Middle frontal gyrus (tissue), 1 donor: ENCODE data around the gene FAM180A.
"Not testable (repeated sequence)": the region's sequence is repeated elsewhere in the genome, so short reads cannot be mapped to it uniquely, and the experiment has no call there.

Experiments used
- DNase-seq: peaks from one replicate; pipeline ENCODE4 v3.0.0-alpha.2; 2015; ENCODE audit warnings: low spot score; ENCODE audit errors: extremely low spot score

FAM180A gene

DNA sequence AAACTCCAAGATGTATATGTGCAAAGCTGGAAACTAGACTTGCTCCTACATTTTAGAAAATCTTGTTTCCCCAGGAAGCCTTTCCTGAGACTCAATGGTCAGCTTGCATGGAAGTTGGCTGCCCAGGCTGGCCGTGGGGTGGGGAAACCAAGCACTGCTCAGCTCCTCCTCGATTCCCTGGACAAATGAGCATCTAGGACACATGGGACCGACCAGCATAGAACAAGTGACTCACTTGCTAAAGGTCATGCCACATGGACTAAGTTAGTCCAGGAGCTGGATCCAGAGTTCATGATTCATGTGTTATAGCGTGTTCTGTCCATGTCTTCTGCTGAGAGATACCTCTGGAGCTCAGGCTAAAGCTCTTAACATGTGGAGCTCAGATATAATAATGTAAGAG, 6.2 kb downstream of the FAM180A start:
- no peak for DNase-seq

- DNase-seq: no peak
Measured at GRCh38 chr7:135741905-135742304, 6.7 kb downstream of the FAM180A start.

GRCh38 chr7:135740889-135741288, 7.7 kb downstream of the FAM180A start:
- DNase-seq: no peak

GRCh38 chr7:135737306-135737647, 11.3 kb downstream of the FAM180A start:
- not testable (repeated sequence) for DNase-seq

- no peak for DNase-seq
Measured at GRCh38 chr7:135736586-135737305, 11.9 kb downstream of the FAM180A start.

DNA sequence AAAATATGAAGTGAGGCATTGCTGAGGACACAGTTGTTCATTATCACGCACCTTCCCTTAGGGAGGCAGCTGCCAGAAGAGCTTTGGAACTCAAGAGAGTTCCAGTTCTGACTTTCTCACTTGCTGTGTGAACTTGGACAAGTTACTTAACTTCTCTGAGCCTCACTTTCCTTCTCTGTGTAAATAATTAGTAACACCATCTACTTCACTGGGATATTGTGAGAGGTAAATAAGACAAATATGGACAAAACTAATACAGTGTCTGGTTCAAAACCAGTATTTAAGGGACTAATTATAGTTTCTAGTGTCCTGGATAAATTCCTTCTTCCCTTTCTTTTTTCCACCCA, 14.3 kb downstream of the FAM180A start:
- no peak for DNase-seq

DNA sequence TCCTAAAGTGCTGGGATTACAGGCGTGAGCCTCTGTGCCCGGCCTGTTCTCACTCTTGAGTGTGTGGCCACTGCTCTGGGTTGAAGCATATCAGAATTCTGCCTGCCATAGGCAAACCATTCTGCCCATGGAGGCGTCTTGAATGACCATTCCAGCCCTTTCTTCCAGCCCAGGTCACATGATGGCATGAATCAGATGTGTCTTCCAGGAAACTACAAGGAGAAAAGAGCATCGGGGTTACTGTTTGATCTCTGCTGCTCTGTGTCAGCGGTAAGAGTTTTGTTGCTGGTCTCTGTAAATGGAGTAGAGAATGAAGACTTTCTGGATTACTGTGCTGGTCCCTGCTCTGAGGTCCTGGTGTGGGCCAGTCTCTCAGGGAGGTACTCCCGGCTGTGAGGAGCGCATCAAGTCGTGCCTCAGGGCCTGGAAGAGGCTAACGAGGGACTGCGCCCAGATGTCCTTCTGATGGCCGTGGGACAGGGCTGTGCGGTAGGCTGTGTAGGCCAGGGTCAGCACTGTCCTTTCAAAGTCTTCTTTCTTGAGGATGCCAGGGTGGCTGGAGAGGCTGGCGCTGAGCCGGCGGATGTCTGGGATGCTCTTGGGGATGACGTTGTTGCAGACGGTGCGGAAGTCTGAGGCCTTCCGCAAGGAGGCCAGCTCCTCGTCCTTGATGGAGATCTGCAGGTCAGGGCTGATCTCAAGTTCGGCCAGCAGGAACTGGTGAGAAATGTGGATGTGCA, 14.8 kb downstream of the FAM180A start:
- no peak for DNase-seq

DNA sequence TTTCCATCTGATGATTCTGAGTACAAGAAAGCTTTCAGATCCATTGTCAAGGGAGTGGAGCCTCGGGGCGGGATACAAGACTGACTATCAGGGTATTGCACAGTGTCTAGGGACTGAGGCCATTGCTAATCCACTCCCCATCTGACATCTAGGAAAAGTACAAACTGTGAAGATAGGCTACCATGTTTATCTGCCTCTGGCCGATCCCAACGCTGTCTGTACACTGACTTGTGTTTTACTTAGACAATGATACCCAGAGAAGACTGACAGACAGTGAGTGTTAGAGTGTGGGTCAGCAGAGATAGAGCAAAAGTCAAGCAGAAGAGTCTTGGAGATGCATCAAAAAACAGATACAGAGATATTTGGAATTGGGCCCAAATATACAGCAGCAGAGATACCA, 17.5 kb downstream of the FAM180A start:
- DNase-seq: no peak

DNA sequence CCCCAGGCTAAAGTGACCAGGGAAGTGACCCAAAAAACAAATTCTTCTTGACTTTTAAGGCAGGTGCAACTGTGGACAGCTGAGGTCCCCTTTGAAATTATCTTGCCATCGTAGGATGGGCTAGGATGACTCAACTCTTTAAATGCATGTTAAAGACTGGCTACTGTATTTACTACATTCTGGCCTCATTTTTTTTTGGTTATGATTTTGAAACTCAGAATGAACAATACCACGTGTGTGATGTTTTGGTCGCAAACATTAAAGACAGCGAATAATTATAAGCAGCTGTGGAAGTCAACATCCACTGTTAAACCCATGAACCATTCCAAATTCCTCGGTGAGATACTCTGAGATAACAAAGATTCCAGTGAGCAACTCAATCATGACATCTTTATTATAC, 19.4 kb downstream of the FAM180A start:
- DNase-seq: no peak

GRCh38 chr7:135728136-135728669, 20.4 kb downstream of the FAM180A start, which contains the start of gene SLC13A4:
Gene SLC13A4, minus strand, starts transcription at chr7:135728186. Its CDS starts 690 bp downstream, at chr7:135727496.
- DNase-seq: no peak

- DNase-seq: no peak
Measured at GRCh38 chr7:135726911-135727673, 21.5 kb downstream of the FAM180A start.

DNA sequence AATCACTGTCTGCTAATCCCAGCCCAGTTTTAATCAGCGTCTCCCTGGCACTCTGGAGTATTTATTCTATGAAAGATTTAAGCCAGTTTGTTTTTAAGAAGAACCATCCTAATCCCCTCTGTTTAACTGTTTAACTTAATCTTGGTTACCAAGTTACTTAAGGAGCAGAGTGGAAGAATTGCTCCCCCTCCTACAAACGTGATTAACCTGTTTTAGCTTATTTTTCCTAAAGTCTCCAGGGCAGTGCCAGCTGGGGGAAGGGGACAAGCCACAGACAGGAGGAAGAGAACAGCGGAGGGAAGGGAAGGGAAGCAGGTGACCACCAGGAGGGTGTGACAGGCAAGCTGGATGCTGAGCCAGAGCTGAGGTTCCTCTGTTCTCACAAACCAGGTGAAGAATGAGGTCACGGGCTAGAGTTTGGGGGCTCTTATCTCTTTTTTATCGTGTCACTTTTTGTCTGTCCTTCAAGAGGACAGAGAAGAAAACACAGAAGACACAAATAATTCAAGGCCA, 22.3 kb downstream of the FAM180A start:
- DNase-seq: no peak

DNA sequence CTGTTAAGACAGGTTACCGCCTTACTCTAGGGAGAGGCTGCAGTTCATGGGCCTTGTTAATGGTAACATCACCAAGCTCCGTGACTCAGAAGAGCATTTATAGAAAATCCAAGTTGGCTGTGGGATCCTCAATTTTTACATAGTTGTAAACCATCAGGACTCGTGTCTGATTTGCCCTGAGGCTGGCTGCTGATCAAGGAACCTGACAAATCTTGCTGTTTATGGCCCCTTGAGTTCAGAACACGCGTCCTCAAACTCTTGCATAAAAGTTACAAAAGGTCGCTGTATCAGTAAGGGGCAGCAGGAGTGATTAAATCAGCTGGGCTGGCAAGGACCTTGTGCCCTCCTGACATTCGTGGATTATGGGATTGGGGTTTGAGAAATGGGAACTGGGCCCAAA, 25.2 kb downstream of the FAM180A start:
- DNase-seq: no peak

- no peak for DNase-seq
Measured at GRCh38 chr7:135721198-135721820, 27.3 kb downstream of the FAM180A start.

DNA sequence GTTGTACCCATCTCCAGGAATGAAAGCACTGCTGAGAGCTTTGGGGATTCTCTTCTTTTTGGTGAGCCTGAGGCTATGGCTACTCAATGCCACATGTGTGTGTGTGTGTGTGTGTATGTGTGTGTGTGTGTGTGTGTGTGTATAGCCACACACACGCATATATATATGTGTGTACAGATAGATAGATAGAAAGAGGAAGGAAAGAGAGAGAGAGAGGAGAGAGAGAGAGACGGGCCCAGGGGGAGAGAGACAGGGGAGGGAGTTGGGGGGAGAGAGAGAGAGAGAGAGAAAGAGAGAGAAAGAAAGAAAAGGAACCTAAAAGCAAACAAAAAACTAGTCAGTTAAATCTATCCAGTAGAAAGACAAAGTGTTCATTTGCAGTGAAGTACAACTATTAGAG, 28.9 kb downstream of the FAM180A start:
- no peak for DNase-seq

- DNase-seq: no peak
Measured at GRCh38 chr7:135718794-135719437, 29.7 kb downstream of the FAM180A start.

DNA sequence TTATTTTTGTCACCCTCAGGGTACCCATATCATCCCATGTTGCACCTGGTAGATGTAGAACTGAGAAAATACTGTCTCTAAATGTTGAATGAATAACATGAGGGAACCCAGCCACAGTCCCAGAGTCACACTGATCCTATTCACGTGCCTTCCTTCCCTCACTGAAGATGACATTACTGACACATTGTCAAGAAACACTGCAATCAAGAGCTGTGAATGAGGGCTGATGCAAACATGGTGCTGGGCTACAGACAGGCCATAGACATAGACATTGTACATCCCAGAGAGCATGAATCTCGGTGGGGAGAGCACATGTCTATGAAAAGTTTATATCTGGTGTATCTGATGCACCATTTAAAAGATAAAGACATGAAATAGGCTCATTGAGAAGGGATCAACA, 30.4 kb downstream of the FAM180A start:
- no peak for DNase-seq

DNA sequence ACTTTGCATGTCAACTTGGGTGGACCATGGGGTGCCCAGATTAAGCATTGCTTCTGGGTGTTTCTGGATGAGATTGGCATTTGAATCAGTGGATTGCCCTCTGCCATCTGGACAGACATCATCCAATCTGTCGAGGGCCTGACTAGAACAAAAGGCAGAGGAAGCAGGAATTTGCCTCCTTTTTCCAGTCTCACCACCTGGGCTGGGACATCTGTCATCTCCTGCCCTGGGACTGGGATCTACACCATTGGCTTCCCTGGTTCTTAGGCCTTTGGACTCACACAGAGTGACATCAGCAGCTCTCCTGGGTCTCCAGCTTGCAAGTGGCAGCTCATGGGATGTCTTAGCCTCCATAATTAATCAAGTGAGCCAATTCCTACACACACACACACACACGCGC, 30.9 kb downstream of the FAM180A start:
- no peak for DNase-seq

DNA sequence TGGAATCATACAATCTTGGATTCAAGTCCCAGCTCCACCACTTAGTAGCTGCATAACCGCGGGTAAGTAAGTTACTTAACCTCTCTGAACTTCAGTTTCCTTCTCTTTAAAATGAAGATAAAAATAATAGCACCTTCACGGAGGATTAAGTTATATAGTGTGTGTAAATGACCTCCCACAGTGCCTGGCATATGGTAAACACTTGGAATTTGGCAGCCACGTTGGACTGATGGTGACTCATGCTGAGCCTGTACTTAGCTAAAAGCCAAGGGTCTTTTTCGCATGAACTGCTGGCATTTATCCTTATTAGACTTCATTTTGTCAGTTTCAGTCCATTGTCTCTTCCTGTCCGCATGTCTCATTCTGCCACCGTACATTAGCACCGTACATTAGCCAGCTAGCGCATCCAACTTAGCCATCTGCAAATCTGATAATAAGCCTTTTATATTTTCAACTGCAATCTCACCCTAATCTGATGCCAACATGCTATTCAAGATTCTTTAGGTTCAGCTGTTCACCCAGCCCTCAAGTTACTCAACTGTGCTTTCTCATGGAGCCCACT, 31.9 kb downstream of the FAM180A start:
- no peak for DNase-seq

DNA sequence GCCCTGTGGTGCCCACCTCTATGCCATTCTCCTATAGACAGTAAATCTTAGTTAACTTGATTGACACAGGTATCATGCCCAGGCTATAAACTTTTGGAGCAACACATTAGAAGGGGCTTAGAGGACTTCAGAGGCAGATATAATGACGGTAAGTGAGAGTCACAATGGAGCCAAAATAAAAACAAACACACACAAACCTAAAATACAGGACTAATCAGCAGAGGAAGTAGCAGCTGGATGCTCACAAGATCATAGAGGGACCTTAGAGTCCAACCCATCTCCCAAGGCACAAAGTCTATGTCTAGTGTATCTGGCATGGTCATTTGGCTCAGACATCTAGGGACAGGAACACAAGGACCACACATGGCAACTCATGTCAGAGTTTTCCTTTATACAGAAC, 32.9 kb downstream of the FAM180A start:
- no peak for DNase-seq
